GM19239 (cell line): Measurements from ENCODE around the gene PLA2G4D.

Experiments
- DNase-seq: peaks from one replicate; pipeline ENCODE4 v3.0.0; 2011; ENCODE audit warnings: low spot score; ENCODE audit not compliant: insufficient read length
- FAIRE-seq: peaks from 2 replicates; lab custom pipeline; 2011; peaks lifted over from hg19 to GRCh38; lab: Jason Lieb, UNC

PLA2G4D gene

GRCh38 chr15:42080186-42080918 is 14.0 kb downstream of the PLA2G4D start:
- no peak for DNase-seq
- FAIRE-seq, result no peak

GRCh38 chr15:42079401-42079908 is 14.9 kb downstream of the PLA2G4D start:
- FAIRE-seq, result no peak
- no peak for DNase-seq

GRCh38 chr15:42078903-42079302 is 15.5 kb downstream of the PLA2G4D start:
- FAIRE-seq, result no peak
- DNase-seq, result no peak

DNA sequence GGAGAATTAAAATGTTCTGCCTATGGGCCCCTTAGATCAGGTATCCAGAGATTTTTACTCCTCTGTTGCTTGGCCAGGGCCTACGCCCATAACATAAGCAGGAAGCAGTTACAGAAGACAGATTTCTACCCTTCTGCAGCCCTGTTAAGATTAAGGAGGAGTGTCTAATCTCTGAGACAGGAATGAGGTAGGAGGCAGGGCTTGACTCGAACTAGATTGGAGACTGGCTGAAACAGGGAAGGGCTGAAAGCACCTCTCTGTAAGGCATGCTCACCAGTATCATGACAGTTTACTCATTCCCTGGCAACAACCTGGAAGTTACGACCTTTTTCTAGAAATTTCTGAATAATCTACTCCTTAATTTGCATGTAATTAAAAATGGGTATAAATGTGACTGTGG is 16.7 kb downstream of the PLA2G4D start:
- FAIRE-seq, result no peak

GRCh38 chr15:42073418-42073817 is 20.9 kb downstream of the PLA2G4D start:
- FAIRE-seq, result no peak

More for the DNA sequence above, 16.7 kb downstream of the PLA2G4D start:
- no peak for DNase-seq

GRCh38 chr15:42072141-42072685 is 22.1 kb downstream of the PLA2G4D start:
- FAIRE-seq, result no peak

More at GRCh38 chr15:42073418-42073817, 20.9 kb downstream of the PLA2G4D start:
- DNase-seq, result no peak

DNA sequence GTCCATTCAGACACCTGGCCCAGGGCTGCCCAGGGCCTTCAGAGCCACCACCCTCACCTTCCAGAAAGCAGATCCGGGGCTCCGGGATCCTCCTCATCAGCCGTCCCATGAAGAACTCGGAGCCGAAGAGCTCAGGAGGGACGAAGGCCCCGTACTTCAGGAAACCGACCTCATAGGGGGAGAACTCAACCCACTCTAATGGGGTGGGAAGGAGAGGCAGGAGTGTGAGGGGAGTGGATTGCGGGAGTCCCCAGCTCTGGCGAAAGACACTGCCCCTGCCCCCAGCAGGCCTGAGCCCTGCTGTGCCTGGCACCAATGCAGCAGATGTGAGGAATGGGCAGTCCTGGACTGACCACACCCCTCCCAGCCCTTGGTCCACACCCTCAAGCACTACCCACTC is 22.6 kb downstream of the PLA2G4D start:
- no peak for DNase-seq
- FAIRE-seq, result no peak

More at GRCh38 chr15:42072141-42072685, 22.1 kb downstream of the PLA2G4D start:
- DNase-seq, result no peak

GRCh38 chr15:42070976-42071350 is 23.4 kb downstream of the PLA2G4D start:
- DNase-seq (no peak), FAIRE-seq (no peak)

DNA sequence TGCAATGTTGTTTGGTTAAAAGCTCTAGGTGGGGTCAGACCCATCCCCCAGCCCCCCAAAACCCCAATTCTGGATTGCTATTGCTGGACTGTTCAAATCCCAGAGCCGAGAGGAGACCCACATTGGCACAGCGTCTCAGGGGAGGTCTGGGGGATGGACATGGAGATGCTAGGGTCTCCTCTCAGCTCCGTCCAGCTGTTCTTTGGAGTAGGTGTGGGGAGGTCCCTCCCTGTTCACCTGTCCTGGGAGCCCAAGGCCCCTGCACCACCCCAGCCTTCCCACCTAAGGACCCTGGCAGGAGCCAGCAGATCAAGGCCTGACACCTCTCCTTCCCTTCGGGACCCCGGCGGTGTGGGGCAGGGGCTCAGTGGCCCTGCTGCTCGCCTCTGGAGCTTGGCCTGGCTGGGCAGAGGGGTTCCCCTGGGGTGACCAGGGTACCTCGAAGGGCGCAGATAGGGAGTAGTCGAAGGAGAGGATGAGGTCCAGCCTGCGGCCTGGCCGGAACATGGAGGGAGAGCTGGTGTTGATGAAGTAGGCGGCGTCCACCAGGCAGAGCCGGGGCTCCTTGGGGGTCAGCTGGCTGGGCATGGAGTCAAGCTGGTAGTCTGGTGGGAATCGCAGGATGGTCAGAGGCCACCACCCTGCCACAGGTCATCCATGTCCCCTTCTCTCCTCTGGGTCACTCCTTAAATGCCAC is 23.9 kb downstream of the PLA2G4D start:
- DNase-seq (no peak), FAIRE-seq (no peak)

DNA sequence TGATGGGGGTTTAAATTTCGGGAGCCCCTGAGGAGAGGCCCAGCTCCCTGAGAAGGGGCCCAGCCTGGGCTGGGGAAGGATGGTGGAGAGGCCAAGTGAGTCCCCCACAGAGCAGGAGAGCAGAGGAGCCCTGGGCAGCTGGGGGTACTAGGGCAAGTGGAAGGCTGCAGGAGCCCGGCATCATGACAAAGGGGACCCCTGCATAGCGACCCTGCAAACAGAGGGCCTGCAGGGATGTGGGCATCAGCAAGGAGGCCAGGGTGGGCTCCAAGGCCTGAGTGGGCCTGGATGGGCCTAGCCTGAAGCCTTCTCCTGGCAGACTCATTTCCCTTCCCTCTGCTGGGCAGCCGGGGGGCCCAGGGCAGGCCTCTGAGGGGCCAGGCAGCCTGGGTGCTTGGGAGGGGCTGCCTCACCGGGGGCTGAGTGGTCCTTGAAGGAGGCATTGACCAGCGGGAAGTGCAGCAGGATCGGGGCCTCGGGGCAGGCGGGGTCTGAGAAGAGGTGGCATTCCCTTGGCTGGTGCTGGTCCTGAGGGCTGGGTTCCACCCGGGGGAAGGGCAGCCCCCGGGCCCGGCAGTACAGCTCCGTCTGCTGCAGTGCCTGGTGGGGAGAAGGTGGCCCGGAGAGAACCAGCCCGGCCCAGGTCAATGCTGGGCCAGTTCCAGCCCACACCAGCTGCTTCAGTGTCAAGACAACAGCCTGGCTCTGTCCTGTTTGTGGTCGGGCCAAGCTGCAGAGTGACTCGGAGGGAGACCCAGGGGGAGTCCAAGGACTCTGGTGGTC is 24.7 kb downstream of the PLA2G4D start:
- DNase-seq, result no peak
- FAIRE-seq, result no peak

GRCh38 chr15:42069025-42069424 is 25.3 kb downstream of the PLA2G4D start:
- DNase-seq, result no peak
- FAIRE-seq, result no peak

GRCh38 chr15:42068601-42069000 is 25.8 kb downstream of the PLA2G4D start:
- no peak for DNase-seq
- no peak for FAIRE-seq

GRCh38 chr15:42066764-42067415 is 27.5 kb downstream of the PLA2G4D start:
- DNase-seq (no peak), FAIRE-seq (no peak)

DNA sequence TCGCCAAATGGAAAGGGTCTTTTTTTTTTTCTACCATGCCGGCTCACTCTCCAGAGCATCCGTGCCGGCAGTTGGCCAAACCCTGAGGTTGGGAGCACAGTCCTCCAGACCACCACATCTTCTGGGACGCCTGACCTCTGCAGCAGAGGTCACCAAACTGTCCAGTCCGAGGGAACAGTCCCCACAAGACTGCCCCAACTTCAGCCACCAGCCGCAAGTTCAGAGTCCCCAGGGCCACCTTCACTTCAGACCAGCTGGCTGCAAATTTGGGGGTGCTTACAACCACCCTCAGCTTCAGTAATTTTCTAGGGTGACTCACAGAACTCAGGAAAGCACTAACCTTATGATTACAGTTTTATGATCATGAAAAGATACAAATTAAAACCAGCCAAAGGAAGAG is 28.9 kb downstream of the PLA2G4D start:
- DNase-seq, result no peak
- no peak for FAIRE-seq

- DNase-seq (no peak), FAIRE-seq (no peak)
Observed at GRCh38 chr15:42065033-42065432, 29.3 kb downstream of the PLA2G4D start.

- FAIRE-seq (no peak), DNase-seq (no peak)
Observed at GRCh38 chr15:42064271-42064670, 30.1 kb downstream of the PLA2G4D start.

DNA sequence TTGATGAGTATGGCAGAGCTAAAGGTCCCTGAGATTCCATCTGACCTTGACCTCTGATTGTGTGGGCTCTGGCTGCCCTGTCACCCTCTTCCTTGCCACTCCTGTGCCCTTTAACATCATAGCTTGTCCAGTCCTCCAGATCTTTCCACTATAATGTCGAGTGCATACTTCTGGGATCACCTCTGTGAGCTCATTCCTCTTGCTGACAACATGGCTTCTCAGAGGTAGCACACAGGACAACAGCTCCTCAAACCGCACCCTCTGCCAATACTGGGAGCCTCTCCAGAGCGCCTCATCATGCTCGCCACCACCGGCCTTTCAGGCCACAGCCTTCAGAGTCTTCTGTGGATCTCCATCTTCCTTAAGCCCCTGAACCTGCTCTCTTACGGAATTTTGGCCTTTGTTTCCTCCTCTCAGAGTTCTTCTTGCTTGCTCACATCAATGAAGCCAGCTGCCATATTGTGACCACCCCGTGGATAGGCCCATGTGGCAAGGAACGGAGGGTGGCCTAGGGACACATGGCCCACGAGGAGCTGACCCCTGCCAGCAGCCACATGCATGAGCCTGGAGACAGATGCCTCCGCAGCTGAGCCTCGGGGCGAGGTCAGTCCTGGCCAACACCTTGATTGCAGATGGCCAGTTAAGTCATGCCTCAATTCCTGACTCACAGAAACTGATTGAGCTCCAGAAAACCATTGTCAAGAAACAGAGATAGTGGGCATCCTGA is 31.1 kb downstream of the PLA2G4D start:
- no peak for FAIRE-seq
- no peak for DNase-seq

DNA sequence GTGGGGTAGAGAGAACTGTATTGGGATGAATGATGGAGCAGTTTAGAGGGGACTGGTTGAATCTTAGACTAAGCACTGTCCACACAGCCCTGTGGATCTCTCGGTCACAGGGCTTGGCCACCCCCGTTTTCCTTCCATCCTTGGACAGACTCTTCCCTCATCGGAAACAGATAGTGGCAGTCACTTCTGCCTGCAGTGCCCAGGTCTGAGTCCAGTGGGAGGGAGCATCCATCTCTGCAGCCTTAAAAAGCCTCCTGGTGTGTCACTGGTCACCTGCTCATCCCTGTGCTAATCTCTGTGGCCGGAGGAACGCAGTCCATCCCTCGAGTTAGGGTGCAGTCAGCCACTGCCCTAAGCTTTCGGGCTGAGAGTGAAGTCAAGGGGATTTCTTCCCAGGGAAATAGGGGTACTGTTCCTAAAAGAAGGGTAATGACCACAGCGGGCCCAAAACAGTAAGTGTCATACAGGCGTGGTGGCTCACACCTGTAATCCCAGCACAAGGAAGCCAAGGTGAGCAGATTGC is 32.0 kb downstream of the PLA2G4D start:
- FAIRE-seq (no peak), DNase-seq (no peak)

GRCh38 chr15:42060797-42061196 is 33.6 kb downstream of the PLA2G4D start:
- FAIRE-seq, result no peak
- no peak for DNase-seq
